Hematopoietic multipotent progenitor cell treated with erythropoietin and hydrocortisone succinate and interleukin-3 and kit ligand, for 15 days (in vitro differentiated cells): ENCODE results near the gene BMPR1A.
"Not testable (repeated sequence)": the region's sequence is repeated elsewhere in the genome, so short reads cannot be mapped to it uniquely, and the experiment has no call there.

Experiments used
- DNase-seq: peaks from one replicate; pipeline ENCODE4 v3.0.0-alpha.2; 2015; ENCODE audit warnings: low spot score

Gene BMPR1A

GRCh38 chr10:86969421-86970041 is 213.1 kb downstream of the BMPR1A start:
- DNase-seq: no peak

DNA sequence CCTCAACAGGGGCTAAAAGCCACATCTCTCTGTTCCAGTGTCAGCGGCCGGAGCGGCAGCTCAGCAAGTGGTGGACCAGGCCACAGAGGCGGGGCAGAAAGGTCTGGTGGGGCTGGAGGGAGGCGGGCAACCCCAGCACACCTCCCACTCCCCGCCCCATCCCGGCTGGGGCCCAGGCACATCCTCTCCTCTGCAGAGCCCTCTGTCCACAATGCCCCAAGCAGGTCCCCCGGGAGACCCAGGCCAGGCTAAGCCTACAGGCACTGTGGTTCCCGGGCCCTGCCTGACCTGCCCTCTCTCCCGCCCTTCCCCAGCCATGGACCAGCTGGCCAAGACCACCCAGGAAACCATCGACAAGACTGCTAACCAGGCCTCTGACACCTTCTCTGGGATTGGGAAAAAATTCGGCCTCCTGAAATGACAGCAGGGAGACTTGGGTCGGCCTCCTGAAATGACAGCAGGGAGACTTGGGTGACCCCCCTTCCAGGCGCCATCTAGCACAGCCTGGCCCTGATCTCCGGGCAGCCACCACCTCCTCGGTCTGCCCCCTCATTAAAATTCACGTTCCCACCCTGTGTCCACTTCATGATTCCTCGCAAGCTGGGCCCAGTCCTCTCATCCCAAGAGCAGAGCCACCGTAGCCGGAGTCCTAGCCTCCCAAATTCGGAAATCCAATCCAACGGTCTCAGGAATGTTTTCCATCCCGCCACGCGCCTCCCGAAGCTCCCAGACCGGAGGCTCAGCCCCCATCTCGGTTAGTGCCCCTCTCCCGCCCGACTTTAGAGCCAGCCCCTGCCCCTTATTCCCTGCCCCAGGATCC is 214.0 kb downstream of the BMPR1A start:
- no peak for DNase-seq

DNA sequence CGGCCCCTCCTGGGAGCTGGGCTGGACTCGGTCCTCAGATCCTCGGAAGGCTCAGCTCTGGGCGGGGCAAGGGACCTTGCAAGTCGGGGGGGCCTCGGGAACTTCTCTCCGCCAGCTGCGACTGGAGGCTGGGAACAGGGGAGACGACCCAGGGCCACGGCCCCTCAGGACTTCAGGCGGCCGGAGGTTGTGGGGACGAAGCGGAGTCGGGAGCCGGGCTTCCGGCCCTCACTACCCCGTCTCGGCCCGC is 214.5 kb downstream of the BMPR1A start:
- no peak for DNase-seq

DNA sequence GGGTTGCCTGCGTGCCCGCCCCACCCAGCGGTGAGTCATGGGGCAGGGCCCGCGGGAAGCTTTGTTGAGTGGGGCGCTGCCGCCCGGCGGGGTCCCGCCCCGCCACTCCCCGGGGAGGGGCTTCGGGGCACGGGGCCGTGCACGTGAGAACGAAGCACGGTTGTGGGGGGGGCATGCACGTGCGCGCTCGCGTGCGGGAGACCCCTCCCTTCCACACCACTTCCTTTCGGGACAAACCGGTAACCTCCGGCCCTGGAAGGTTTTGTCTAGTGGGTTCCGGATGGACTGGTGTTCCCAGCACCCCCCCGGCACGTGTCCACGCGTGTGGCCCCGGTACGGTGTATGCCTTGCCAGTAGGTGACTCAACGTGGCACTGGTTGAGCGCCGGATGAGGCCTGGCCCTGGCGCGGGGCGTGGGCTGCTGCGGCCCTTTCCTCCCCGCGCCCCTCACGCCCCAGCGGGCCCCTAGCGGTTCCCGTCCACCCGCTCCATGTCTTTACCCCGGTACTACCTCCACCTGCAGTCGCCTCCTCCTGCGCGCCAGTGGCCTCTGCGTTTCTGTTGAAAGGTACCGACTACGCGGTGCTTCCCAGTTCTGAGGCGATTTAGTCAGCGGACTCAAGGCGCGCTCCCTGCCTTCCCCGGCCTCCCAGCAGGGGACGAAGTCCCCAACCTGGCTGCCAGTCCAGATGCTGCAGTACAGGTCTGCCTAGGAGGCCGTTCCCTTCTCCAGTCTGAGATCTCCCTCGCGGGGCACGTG is 215.0 kb downstream of the BMPR1A start:
- peak; percentile 16 for DNase-seq

DNA sequence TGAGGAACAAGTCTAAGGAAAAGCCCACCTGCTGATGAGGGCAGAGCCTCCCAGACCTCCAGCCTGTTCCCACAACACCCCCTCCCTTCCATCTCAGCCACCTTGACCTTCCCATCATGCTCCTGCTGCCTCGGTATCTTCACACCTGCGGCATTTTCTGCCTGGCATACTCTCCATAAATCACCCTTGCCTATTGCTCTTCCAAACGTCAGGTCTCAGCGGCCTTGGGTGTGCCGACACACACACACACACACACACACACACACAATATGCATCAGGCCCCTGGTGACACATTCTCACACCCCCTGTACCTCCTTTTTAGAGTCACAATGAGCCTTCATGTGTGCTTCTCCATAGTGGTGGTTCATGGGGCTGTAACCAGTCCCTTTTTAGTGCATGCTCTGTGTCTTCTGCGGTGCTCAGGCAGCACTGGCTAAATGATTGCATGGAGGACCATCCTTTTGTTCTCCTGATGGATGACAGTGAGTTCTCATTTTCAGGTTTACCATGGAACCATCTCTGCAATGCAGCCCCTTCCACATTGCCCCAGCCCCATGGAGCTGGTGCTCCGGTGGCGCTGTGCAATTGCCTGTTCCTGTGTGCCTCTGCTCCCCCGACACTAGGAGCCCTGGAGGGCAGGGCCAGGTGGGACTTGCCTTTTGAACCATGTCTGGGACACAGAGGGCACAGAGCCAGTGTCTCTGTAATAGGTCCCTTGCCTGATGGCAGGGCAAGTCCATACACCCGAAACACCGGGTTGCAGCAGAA is 216.4 kb downstream of the BMPR1A start:
- no peak for DNase-seq

GRCh38 chr10:86974484-86974883 is 218.1 kb downstream of the BMPR1A start:
- no peak for DNase-seq

DNA sequence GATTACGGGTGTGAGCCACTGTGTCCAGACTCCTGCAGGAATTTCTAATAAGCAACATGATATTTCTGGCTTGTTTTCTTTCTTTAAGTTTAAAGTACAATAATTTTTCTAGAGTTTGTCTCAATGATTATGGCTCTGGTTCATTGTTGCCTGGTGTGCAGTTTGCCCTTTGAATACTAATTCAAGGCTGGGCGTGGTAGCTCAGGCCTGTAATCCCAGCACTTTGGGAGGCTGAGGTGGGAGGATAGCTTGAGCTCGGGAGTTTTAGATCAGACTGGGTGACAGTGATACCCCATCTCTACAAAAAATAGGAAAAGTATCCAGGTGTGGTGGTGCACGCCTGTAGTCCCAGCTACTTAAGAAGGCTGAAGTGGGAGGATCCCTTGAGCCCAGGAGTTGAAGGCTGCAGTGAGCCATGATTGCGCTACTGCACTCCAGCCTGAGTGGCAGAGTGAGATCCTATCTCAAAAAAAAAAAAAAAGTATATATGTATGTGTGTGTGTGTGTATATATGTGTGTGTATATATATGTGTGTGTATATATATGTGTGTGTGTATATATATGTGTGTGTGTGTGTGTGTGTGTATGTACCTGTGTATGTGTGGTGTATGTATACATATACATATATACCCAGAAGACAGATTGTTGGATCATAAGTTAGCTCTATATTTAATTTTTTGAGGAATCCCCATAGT is 220.1 kb downstream of the BMPR1A start:
- no peak for DNase-seq

GRCh38 chr10:86978457-86978856 is 222.0 kb downstream of the BMPR1A start:
- DNase-seq: not testable (repeated sequence)

- no peak for DNase-seq
Observed at GRCh38 chr10:86979296-86979818, 222.9 kb downstream of the BMPR1A start.

DNA sequence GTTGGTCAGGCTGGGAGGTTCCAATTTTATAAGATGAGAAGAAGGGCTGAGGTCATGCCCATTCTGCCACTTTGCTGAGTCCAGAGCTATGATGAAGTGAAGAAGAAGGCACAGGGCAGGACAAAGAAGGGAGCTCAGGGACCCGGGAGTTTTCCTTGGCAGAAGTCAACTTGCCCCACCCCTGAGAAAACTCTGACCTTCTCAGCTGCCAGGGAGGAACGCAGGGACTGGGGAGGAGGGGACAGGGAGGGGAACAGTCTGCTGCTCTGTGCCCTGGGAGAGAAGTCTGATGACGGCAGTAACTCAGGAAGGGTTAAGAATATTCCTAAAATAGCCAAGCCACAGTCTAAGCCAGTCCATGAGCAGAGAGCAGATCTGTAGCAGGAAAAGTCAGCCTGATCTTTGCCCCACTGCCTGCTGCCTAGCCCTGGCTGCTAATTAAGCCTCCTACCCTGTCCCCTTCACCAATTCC is 223.6 kb downstream of the BMPR1A start:
- DNase-seq: no peak

- DNase-seq: not testable (repeated sequence)
Observed at GRCh38 chr10:86981020-86981419, 224.6 kb downstream of the BMPR1A start.

- no peak for DNase-seq
Observed at GRCh38 chr10:86981716-86982115, 225.3 kb downstream of the BMPR1A start.
